ENCODE data around the gene MBD5.
"Not testable (repeated sequence)": the region's sequence is repeated elsewhere in the genome, so short reads cannot be mapped to it uniquely, and the experiment has no call there.

Gene MBD5

GRCh38 chr2:148021059-148021861 is at the start of gene MBD5:
MBD5 (plus strand) TSS chr2:148021091.
- DNase-seq: peak; percentile 54 to 68

DNA sequence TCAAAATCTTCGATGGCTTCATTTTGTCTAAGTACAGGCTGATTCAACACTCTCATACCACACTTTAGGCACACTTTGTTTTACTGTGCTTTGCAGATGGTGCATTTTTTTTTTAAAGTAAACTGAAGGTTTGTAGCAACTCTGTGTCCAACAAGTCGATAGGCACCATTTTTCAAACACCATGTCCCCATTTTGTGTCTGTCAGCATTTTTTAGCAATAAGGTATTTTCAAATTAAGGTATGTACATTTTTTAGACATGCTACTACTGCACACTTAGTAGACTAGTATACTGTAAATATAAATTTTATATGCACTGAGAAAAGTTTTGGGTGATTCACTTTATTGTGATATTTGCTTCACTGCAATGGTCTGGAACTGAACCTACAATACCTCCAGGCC is 44.8 kb upstream of the MBD5 start:
- no peak for DNase-seq

DNA sequence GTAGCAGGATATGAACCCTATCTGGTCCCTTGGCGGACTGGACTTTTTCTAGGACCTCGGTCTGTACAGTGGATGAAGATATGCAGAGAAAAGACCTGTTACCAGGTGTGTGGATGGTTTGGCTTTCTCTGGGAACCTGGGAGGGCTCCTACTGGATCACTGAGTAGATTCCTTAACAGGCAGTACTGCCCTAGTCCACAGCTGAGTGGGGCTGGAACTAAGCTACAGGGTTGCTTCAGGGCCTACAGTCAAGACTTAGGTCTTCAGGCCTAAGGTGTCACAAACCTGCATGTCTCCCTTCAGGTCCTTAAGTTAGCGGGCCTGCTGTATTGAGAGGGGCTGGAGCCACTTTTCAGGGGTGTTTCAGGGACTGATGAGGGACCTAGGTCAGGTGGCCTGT is 43.2 kb upstream of the MBD5 start:
- no peak for DNase-seq

DNA sequence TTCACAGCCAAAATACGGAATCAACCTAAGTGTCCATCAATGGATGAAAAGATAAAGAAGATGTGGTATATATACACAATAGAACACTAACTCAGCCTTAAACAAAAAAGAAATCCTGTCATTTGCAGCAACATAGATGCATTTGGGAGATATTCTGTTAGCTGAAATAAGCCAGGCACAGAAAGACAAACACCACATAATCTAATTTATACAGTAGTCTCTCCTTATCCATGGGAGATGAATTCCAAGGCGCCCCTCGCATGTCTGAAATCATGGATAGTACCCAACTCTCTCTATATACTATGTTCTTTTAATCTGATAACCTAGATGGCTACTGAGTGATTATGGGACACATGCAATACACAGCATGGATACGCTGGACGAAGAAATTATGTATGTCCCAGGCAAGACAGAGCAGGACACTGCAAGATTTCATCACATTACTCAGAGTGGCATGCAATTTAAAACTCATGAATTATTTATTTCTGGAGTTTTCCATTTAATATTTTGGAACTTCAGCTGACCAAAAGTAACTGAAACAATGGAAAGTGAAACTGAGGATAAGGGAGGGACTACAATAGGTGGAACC is 39.9 kb upstream of the MBD5 start:
- no peak for DNase-seq

DNA sequence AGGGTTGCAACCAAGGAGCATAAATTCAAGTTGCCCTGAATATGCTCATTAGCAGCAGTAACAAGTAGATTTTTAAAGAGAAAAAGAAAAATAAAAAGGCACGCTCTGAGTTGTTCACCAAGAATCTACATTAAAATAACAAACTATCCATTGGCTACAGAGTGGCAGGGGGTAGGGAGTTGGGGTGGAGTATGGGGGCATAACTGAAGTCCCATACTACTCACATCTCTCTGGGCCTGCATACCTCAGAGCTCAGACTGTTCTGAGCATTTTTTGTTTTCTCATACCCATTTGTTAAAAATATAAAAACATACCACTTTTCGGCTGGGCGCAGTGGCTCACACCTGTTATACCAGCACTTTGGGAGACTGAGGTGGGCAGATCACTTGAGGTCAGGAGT is 31.8 kb upstream of the MBD5 start:
- DNase-seq: no peak

DNA sequence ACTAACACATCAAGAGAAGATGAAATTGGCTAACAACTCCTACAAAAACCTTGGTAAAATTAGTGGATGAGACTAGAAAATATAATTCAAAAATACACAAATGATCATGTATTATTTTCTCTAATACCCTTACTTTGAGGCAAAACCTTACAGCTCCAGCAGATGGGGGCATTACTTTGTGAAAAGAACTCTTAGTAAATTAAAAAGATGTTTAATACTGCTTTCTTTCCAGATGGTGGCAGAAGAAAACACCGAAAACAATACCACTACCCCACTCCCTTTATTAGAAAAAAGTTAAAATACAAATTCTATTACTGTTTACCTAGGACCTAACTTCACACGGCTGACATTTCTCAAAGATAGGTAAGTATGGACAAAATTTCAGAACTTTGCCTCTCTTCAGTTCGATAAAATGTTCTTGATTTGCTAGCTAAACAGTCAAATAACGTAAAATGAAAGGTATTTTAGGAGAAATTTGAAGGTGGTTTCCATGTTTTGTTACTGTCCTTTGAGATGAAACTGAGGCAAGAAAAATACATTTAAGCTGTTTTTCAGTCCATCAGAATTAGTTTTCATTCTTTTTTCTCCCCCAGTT is 31.0 kb upstream of the MBD5 start:
- DNase-seq: peak; percentile 86 to 94

- DNase-seq: not testable (repeated sequence)
Observed at GRCh38 chr2:147994965-147995364, 25.9 kb upstream of the MBD5 start.

GRCh38 chr2:147996828-147997227 is 24.1 kb upstream of the MBD5 start:
- no peak for DNase-seq

DNA sequence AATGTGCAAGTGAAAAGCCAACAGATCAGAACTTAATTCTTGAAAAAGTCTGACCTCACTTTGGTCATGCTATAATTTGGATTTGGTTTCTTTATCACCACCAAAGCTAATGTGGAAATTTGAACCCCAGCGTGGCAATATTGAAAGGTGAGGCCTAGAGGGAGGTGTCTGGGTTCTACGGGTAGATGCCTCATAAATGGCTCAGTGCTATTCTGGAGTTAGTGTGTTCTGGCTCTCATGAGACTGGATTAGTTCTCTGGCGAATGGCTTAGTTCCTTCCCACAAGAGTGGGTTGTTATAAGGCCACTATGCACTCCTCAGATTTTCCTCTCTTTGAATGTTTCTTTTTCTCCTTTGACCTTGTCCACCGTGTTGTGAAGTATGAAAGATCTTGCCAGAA is 22.7 kb upstream of the MBD5 start:
- no peak for DNase-seq

GRCh38 chr2:147999126-147999525 is 21.8 kb upstream of the MBD5 start:
- DNase-seq: no peak

- DNase-seq: no peak
Observed at GRCh38 chr2:148000095-148000494, 20.8 kb upstream of the MBD5 start.

GRCh38 chr2:148002420-148002819 is 18.5 kb upstream of the MBD5 start:
- not testable (repeated sequence) for DNase-seq

GRCh38 chr2:148006249-148007007 is 14.5 kb upstream of the MBD5 start:
- no peak for DNase-seq

GRCh38 chr2:148007219-148007900 is 13.5 kb upstream of the MBD5 start:
- DNase-seq: no peak

DNA sequence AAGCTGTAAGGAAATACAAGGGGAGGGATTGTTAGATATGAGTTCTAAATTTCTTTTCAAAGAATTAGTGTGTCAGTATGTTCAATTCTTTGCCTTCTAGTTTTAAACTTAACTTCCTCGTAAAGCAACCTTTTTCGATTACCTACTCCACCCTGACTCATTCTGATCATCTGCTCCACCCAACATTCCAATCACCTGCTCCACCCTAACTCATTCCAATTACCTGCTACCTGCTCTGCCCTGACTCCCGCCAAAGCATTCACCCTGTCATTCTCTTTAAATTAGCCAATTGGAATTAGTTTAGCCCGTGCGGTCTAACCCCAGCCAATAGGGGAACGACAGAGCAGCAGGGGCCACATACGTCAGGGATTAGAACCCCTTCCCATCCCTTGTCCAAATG is 12.5 kb upstream of the MBD5 start:
- DNase-seq: not testable (repeated sequence)

DNA sequence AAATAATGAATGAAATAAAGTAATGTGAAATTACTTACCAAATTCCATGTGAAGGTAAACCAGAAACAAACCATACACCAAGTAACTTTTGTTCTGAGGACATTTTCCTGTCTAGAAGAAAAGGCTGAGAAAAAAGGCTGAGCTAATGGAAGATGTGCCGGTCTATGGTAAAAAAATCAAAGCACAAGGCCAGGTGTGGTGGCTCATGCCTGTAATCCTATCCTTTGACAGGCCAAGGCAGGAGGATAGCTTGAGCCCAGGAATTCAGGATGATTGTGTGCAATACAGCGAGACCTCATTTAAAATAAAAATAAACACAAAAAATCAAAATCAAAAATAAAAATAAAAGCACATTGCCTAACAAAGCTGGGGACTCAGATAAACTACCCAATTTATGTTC is 7.0 kb upstream of the MBD5 start:
- DNase-seq: no peak

DNA sequence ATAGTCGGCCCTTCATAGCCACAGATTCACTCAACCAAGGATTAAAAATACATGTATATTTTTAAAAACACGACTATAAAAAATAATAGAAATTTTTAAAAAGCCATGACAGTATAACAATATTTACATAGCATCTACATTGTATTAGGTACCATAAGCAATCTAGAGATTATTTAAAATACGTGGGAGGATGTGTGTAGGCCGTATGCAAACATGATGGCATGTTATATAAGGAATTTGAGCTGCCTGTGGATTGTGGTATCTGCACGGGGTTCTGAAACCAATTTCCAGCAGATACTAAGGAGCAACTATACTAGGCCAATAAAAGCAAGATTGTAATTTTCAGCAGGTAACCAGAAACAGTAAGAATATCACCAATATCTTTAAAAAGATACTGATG is 6.3 kb upstream of the MBD5 start:
- DNase-seq: no peak

DNA sequence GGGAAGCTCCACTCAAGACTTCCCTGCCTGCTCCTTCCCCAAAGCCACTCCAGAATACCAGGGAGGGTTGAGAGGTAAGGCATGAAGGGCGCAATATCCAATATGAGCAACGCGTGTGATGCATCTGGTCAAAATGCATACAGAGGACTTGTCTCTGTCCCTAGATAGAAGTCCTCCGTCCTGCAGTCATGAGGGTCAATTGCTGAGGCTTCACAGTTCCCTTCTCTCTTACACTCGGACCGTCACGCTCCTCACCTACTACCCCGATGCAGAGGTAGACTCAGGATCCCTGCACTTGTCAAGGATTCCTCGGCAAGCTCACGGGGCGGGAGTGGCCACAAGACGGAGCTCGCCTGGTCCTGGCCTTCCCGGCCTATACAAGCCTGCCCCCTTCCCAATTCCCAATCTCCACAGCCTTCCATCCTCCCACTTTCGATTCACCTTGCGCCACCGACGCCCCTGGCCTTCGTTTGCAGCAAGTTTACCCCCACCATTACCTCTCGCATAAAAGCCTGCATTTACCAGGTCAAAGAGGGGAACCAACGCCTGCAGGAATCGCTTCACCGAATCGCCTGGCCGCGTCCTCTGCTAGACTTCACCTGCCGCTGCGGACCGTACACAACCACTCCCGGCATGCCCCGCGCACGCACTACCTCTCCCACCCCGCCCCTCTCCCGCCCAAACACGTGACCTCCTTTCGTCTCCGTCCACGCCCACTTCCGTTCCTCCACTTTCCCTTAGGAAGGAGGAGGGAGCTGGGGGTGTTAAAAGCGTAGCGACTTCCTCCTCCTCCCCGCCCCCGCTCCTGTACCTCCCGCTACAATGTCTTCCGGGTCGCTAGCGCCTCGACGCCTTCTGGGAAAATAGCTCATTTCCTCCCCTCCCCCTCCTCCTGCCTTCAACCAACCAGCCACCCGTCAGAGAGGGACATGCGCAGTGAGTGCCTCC is 506 bp upstream of the MBD5 start, which contains the start of gene ORC4:
Gene ORC4 (minus strand): TSS at position 627 of the 948 bp plus-strand sequence. CDS start 44,779 bp downstream, outside the sequence.
- peak; percentile 100 for DNase-seq

DNA sequence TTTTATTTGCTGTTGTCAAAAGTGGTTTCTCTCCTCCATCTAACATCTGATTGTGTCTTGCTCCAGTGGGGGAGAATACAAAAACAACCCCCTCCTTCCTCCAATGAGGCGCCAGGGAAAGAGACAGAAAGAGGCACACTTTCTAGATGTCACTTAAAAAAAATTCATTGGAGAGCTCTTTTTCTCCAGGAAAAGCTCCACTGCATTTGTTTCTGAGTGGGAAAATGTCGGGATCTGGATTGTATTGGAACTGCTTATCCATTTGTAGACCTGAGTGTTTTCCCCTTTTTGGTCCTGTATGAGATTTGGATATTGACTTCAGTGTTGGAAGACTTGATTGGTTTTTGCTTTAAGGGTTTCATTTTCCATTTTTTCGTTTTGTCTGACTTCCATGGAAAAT is 995 bp downstream of the MBD5 start:
- peak in 1 of 2 experiments; percentile 19 for DNase-seq

GRCh38 chr2:148022351-148022750 is 1.5 kb downstream of the MBD5 start:
- DNase-seq: no peak

DNA sequence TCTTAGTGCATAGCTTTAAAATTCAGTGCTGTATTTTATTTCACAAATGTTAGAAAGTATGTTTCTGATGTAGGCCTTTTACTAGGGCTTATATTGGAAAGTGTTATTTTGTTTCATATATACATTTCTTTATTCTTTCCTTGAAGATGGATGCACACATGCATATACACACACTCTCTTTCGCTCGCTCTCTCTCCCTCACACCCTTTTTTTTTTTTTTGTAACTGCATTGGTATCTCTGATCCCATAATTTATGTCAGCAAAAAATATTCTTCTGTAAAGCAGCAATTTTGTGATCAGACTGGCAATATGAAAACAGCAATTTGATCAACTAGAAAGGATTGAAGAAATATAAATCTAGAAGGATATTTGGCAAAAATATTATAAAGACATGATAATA is 2.0 kb downstream of the MBD5 start:
- no peak for DNase-seq

DNA sequence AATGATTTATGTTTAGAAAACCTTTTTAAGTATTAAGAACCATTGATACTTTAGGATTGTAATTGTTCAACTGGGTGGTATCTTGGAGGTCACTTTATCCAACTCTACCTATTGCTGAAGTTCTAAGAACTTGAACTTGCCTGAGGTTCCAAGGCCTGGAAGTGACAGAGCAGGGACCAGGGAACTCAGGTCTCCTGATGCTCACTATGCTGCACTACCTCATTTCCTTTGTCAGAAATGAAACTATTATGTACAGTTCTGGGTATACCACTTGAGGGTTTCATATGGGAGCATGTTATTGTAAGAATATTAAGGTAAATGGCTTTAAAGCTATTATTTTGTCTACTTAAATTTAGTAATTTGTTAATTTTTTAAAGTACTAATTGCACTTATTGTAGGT is 3.0 kb downstream of the MBD5 start:
- no peak for DNase-seq
